ENCODE results near the gene PIK3C3.

PIK3C3 gene

GRCh38 chr18:41954827-41955613, at the start of gene PIK3C3:
Gene PIK3C3, plus strand, starts transcription at chr18:41955234. Its CDS starts 58 bp downstream, at chr18:41955292.
- DNase-seq: peak; percentile 81

GRCh38 chr18:41905786-41906527, 49.1 kb upstream of the PIK3C3 start:
- peak; percentile 93 for DNase-seq

GRCh38 chr18:41906528-41907146, 48.4 kb upstream of the PIK3C3 start:
- peak; percentile 39 for DNase-seq

- DNase-seq: no peak
Measured at GRCh38 chr18:41917181-41917580, 37.9 kb upstream of the PIK3C3 start.

GRCh38 chr18:41921770-41922169, 33.3 kb upstream of the PIK3C3 start:
- no peak for DNase-seq

GRCh38 chr18:41922176-41922575, 32.9 kb upstream of the PIK3C3 start:
- DNase-seq: no peak

- no peak for DNase-seq
Measured at GRCh38 chr18:41922841-41923240, 32.2 kb upstream of the PIK3C3 start.

- DNase-seq: no peak
Measured at GRCh38 chr18:41923446-41923845, 31.6 kb upstream of the PIK3C3 start.

- no peak for DNase-seq
Measured at GRCh38 chr18:41928581-41928980, 26.5 kb upstream of the PIK3C3 start.

- DNase-seq: no peak
Measured at GRCh38 chr18:41932899-41933298, 22.1 kb upstream of the PIK3C3 start.

- no peak for DNase-seq
Measured at GRCh38 chr18:41933778-41934177, 21.3 kb upstream of the PIK3C3 start.

GRCh38 chr18:41936471-41937134, 18.4 kb upstream of the PIK3C3 start:
- no peak for DNase-seq

GRCh38 chr18:41938445-41938844, 16.6 kb upstream of the PIK3C3 start:
- DNase-seq: no peak

GRCh38 chr18:41939326-41939725, 15.7 kb upstream of the PIK3C3 start:
- DNase-seq: no peak

- DNase-seq: no peak
Measured at GRCh38 chr18:41940506-41941215, 14.4 kb upstream of the PIK3C3 start.

- no peak for DNase-seq
Measured at GRCh38 chr18:41942254-41942653, 12.8 kb upstream of the PIK3C3 start.

- DNase-seq: no peak
Measured at GRCh38 chr18:41948544-41949110, 6.4 kb upstream of the PIK3C3 start.

GRCh38 chr18:41949206-41949920, 5.7 kb upstream of the PIK3C3 start:
- DNase-seq: no peak

GRCh38 chr18:41955688-41956087, 654 bp downstream of the PIK3C3 start:
- DNase-seq: no peak

- no peak for DNase-seq
Measured at GRCh38 chr18:41959045-41959444, 4.0 kb downstream of the PIK3C3 start.

- DNase-seq: no peak
Measured at GRCh38 chr18:41965634-41966255, 10.7 kb downstream of the PIK3C3 start.
